BJ (cell line): ENCODE measurements around the gene BCL6B. TPM values are rescaled to one million over a fixed set of nuclear protein-coding genes. Genes with fewer than 3 reads are reported as not detected.

Experiments used
- CTCF ChIA-PET: fragments of 350-600 bp; formaldehyde crosslinking; extraction: SDS; loops from one replicate; lab custom pipeline; 2021; ENCODE audit warnings: antibody characterized with exemption, inconsistent platforms; lab: Yijun Ruan, JAX
- POLR2A ChIA-PET: fragments of 300-600 bp; sonication (Branson Sonifier 250); formaldehyde crosslinking; extraction: SDS; loops from one replicate; lab custom pipeline; 2021; ENCODE audit warnings: antibody characterized with exemption; lab: Charles Lee
- DNase-seq: peaks from one replicate; pipeline ENCODE4 v3.0.0-alpha.2; 2011; ENCODE audit warnings: low read depth
- H3K27me3 ChIP-seq: 2 replicates; pipeline ENCODE4 v1.6.0; 2011; ENCODE audit warnings: low read length; ENCODE audit not compliant: control insufficient read depth, insufficient read depth
- H3K36me3 ChIP-seq: 2 replicates; pipeline ENCODE4 v1.5.1; 2011; ENCODE audit warnings: low read length; ENCODE audit not compliant: control insufficient read depth, insufficient read depth
- H3K4me3 ChIP-seq: 2 replicates; pipeline ENCODE4 v1.5.1; 2011; ENCODE audit warnings: low read depth, mild to moderate bottlenecking, control low read depth, low read length
- CTCF ChIP-seq: IDR thresholded peaks from 2 replicates; pipeline ENCODE4 v1.5.1; 2011; ENCODE audit warnings: low read depth, mild to moderate bottlenecking, control low read depth, inconsistent platforms, low read length, moderate library complexity; ENCODE audit not compliant: insufficient read depth
- polyA plus RNA-seq: library from polyadenylated mRNA; depleted of rRNA; stranded (reverse); fragments of >200 nt; gene quantifications from 2 replicates; pipeline ENCODE4 v1.2.3, GENCODE V29; 2011

The BCL6B gene
- polyA plus RNA-seq, 1 experiment: not detected

- Histone ChIP-seq H3K27me3 (no peaks in the 10 kb centered on the region), H3K36me3 (peaks cover 6% of the 10 kb centered on the region), H3K4me3 (no peak overlapping the region)
- no peak for DNase-seq
- no peak for TF ChIP-seq CTCF
- ChIA-PET POLR2A (no interaction called here), CTCF (interaction anchor here (0.6 kb wide), 2 partner anchors 104 to 159 kb away, joined by 3 read pairs; no protein-coding TSS in a partner anchor)
Measured at GRCh38 chr17:7018331-7018964, 4.4 kb upstream of the BCL6B start.

- Histone ChIP-seq H3K27me3 (no peaks in the 10 kb centered on the region), H3K4me3 (no peak overlapping the region), H3K36me3 (peaks cover 4% of the 10 kb centered on the region)
- no peak for DNase-seq
- ChIA-PET CTCF (interaction anchor here (0.6 to 3.7 kb wide), 3 partner anchors 105 to 353 kb away, joined by 4 to 25 read pairs (median 5); no protein-coding TSS in a partner anchor), POLR2A (no interaction called here)
- TF ChIP-seq CTCF: no peak
Measured at GRCh38 chr17:7019367-7019766, 3.5 kb upstream of the BCL6B start.

GRCh38 chr17:7019839-7020519, 2.9 kb upstream of the BCL6B start:
- ChIA-PET CTCF (interaction anchor here (0.6 to 4.2 kb wide), 7 partner anchors 14 to 354 kb away, joined by 4 to 61 read pairs (median 7); no protein-coding TSS in a partner anchor), POLR2A (no interaction called here)
- no peak for DNase-seq
- Histone ChIP-seq H3K27me3 (no peaks in the 10 kb centered on the region), H3K4me3 (peak overlapping the region; percentile 36), H3K36me3 (peaks cover 4% of the 10 kb centered on the region)
- TF ChIP-seq CTCF: no peak

- Histone ChIP-seq H3K4me3 (no peak overlapping the region), H3K27me3 (no peaks in the 10 kb centered on the region), H3K36me3 (peaks cover 4% of the 10 kb centered on the region)
- no peak for TF ChIP-seq CTCF
- CTCF ChIA-PET: interaction anchor here (0.6 to 4.2 kb wide), 16 partner anchors 9 to 355 kb away, joined by 3 to 61 read pairs (median 5); partner anchors contain the start of gene SLC16A13
- POLR2A ChIA-PET: no interaction called here
- DNase-seq: no peak
Measured at GRCh38 chr17:7020894-7021664, 1.8 kb upstream of the BCL6B start.
